ENCODE data around the gene AQP1.

DNA sequence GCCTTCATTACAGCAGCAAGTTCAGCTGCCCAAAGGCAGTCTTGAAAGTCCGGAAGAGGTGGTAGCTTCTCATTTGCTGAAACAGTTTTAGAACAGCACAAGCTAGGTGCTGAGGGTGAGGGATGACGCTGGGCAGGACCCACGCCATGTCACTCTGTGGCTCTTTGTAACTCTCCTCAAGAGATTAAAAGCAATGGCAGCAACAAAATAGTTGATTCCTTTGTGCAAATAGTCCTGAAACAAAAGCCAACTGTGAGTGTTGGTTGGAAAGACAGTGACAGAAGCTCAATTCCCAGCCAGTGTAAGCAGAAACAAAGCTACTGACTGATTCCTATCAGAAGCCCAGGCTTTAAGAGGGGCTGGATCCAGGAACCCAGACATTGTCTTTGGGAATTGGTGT, 47.6 kb upstream of the AQP1 start:
- TF ChIP-seq EZH2 (IDR thresholded peaks at IDR 0.05; ENCODE audit: borderline replicate concordance, low read length) = no peak
- TF ChIP-seq, protein P1, sequence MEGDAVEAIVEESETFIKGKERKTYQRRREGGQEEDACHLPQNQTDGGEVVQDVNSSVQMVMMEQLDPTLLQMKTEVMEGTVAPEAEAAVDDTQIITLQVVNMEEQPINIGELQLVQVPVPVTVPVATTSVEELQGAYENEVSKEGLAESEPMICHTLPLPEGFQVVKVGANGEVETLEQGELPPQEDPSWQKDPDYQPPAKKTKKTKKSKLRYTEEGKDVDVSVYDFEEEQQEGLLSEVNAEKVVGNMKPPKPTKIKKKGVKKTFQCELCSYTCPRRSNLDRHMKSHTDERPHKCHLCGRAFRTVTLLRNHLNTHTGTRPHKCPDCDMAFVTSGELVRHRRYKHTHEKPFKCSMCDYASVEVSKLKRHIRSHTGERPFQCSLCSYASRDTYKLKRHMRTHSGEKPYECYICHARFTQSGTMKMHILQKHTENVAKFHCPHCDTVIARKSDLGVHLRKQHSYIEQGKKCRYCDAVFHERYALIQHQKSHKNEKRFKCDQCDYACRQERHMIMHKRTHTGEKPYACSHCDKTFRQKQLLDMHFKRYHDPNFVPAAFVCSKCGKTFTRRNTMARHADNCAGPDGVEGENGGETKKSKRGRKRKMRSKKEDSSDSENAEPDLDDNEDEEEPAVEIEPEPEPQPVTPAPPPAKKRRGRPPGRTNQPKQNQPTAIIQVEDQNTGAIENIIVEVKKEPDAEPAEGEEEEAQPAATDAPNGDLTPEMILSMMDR (conservative IDR thresholded peaks at IDR 0.05 in 1 of 2, IDR thresholded peaks at IDR 0.05 in 1 of 2; ENCODE audit: extremely low read depth in 1 of 2, insufficient read depth in 1 of 2, low read depth in 1 of 2, low read length in 2 of 2) = no peak
